ENCODE measurements around the gene BLCAP. TPM values are rescaled to one million over a fixed set of nuclear protein-coding genes. Genes with fewer than 3 reads are reported as not detected.

BLCAP gene
- total and polyA plus RNA-seq, 2 donors (not counting 3 experiments of a cell fraction or from before 2014, with no cell fraction given), result 90.3 to 196 TPM

DNA sequence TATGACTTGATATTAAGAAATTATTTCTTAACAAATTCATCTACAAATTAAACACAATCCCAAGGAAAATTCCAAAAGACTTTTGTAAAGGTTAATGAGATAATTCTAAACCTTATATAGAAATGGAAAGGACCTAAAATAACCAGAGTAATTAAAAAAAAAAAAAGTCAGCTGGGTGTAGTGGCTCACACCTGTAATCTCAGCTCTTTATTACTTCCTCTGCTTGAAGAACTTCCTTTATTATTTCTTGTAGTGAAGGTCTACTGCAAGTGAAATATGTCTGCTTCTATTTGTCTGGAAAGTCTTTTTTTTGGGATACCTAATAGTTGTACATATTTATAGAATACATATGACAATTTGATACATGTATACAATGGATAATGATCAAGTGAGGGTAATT, 20.2 kb upstream of the BLCAP start:
- FAIRE-seq (no peak), DNase-seq (ENCODE audit: low read depth, low spot score) (no peak)
- no TSS peak for BruUV-seq (replicated peaks)
- Histone ChIP-seq H3K4me2 (ENCODE audit: insufficient read depth, low read length) (no peak overlapping the region), H3K4me3 (replicated peaks in 1 of 3; ENCODE audit: insufficient read depth in 1 of 3, low read depth in 1 of 3, low read length in 3 of 3) (no peak overlapping the region), H2AFZ (ENCODE audit: low read depth, low read length) (no peak overlapping the region), H4K20me1 (replicated peaks; ENCODE audit: control insufficient read depth, extremely low read depth, insufficient read depth, low read length) (no peaks in the 10 kb centered on the region), H3K9me1 (replicated peaks; ENCODE audit: control insufficient read depth, extremely low read depth, insufficient read depth, low read length) (no peaks in the 10 kb centered on the region), H3K4me1 (ENCODE audit: control insufficient read depth, extremely low read depth, insufficient read depth, low read length) (no peaks in the 10 kb centered on the region), H3K27ac (ENCODE audit: insufficient read depth, low read depth, low read length) (no peak overlapping the region), H3K79me2 (ENCODE audit: control insufficient read depth, insufficient read depth, low read length) (no peaks in the 10 kb centered on the region), H3K9me3 (replicated peaks; ENCODE audit: control insufficient read depth, insufficient read depth, low read length) (no peaks in the 10 kb centered on the region), H3K27me3 (ENCODE audit: control insufficient read depth in 2 of 2, insufficient read depth in 2 of 2, low read length in 2 of 2) (peaks cover 6 to 12% of the 10 kb centered on the region in 2 experiments), H3K36me3 (ENCODE audit: control insufficient read depth in 2 of 2, extremely low read depth in 1 of 2, insufficient read depth in 2 of 2, low read length in 2 of 2) (no peaks in the 10 kb centered on the region), H3K9ac (replicated peaks; ENCODE audit: extremely low read depth, insufficient read depth, low read length) (no peak overlapping the region)
- no peak for TF ChIP-seq FOS (IDR thresholded peaks at IDR 0.05; ENCODE audit: borderline replicate concordance, insufficient read depth, low read length)
- no peak for TF ChIP-seq JUN (IDR thresholded peaks at IDR 0.05; ENCODE audit: borderline replicate concordance, insufficient read depth, insufficient read length, low read depth)
- TF ChIP-seq, protein P1, sequence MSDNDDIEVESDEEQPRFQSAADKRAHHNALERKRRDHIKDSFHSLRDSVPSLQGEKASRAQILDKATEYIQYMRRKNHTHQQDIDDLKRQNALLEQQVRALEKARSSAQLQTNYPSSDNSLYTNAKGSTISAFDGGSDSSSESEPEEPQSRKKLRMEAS (IDR thresholded peaks at IDR 0.05; ENCODE audit: insufficient read depth, insufficient read length), result no peak
- no peak for TF ChIP-seq POLR2A (IDR thresholded peaks at IDR 0.05; ENCODE audit: low read depth, low read length)
- no peak for TF ChIP-seq POLR2AphosphoS5 (IDR thresholded peaks at IDR 0.05; ENCODE audit: insufficient read depth, low read depth, low read length)
- TF ChIP-seq EZH2 (IDR thresholded peaks at IDR 0.05; ENCODE audit: borderline replicate concordance, low read depth, low read length, severe bottlenecking), result no peak
- intact Hi-C loops (cut with micrococcal nuclease) (no loop called here), dilution Hi-C loops (cut with MboI; ENCODE audit: extremely low pct_ligation_motif_present, low sequenced_read_pairs) (no loop called here)
- CTCF ChIA-PET, result interaction anchor here (2.4 kb wide), 1 partner anchor 16 kb away, joined by 9 read pairs; no protein-coding TSS in a partner anchor
- POLR2A ChIA-PET, result no interaction called here

DNA sequence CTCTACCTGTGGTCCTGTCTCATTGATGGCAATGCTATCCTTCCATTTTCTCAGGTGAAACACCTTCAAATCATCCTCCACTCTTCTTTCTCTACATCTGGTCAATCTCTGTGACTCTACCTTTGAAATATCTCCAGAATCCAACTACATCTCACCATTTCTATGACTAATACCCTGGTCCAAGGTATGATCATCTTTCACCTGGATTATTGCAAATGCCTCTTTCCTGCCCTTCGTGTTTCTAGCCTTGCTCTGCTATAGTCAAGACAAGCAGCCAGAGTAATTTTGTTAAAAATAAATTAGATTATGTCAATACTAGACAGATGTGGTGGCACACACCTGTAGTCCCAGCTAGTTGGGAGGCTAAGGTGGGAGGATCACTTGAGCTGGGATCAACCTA, 17.8 kb upstream of the BLCAP start:
- FAIRE-seq, result no peak
- no peak overlapping the region for H3K4me2 ChIP-seq (ENCODE audit: insufficient read depth, low read length)
- no TSS peak for BruUV-seq (replicated peaks)
- H4K20me1 ChIP-seq (replicated peaks; ENCODE audit: control insufficient read depth, extremely low read depth, insufficient read depth, low read length), result no peaks in the 10 kb centered on the region
- TF ChIP-seq POLR2A (IDR thresholded peaks at IDR 0.05; ENCODE audit: low read depth, low read length) (no peak), JUN (IDR thresholded peaks at IDR 0.05; ENCODE audit: borderline replicate concordance, insufficient read depth, insufficient read length, low read depth) (no peak), MYC (IDR thresholded peaks at IDR 0.05; ENCODE audit: low read depth, low read length) (no peak), FOS (IDR thresholded peaks at IDR 0.05; ENCODE audit: borderline replicate concordance, insufficient read depth, low read length) (no peak), GATA2 (IDR thresholded peaks at IDR 0.05; ENCODE audit: insufficient read depth, insufficient read length, low read depth, low read length) (no peak), EZH2 (IDR thresholded peaks at IDR 0.05; ENCODE audit: borderline replicate concordance, low read depth, low read length, severe bottlenecking) (no peak), POLR2AphosphoS5 (IDR thresholded peaks at IDR 0.05; ENCODE audit: insufficient read depth, low read depth, low read length) (no peak)
- TF ChIP-seq, protein P1 (IDR thresholded peaks at IDR 0.05; ENCODE audit: insufficient read depth, insufficient read length), result no peak
- TF ChIP-seq, protein P2, sequence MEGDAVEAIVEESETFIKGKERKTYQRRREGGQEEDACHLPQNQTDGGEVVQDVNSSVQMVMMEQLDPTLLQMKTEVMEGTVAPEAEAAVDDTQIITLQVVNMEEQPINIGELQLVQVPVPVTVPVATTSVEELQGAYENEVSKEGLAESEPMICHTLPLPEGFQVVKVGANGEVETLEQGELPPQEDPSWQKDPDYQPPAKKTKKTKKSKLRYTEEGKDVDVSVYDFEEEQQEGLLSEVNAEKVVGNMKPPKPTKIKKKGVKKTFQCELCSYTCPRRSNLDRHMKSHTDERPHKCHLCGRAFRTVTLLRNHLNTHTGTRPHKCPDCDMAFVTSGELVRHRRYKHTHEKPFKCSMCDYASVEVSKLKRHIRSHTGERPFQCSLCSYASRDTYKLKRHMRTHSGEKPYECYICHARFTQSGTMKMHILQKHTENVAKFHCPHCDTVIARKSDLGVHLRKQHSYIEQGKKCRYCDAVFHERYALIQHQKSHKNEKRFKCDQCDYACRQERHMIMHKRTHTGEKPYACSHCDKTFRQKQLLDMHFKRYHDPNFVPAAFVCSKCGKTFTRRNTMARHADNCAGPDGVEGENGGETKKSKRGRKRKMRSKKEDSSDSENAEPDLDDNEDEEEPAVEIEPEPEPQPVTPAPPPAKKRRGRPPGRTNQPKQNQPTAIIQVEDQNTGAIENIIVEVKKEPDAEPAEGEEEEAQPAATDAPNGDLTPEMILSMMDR (IDR thresholded peaks at IDR 0.05; ENCODE audit: extremely low read depth in 1 of 2, insufficient read depth in 1 of 2, low read depth in 1 of 2, low read length in 2 of 2), result no peak
- peaks cover 9% of the 10 kb centered on the region for H3K4me1 ChIP-seq (ENCODE audit: control insufficient read depth, extremely low read depth, insufficient read depth, low read length)
- no peaks in the 10 kb centered on the region for H3K9me1 ChIP-seq (replicated peaks; ENCODE audit: control insufficient read depth, extremely low read depth, insufficient read depth, low read length)
- H3K27me3 ChIP-seq (ENCODE audit: control insufficient read depth in 2 of 2, insufficient read depth in 2 of 2, low read length in 2 of 2), result peaks cover 3 to 7% of the 10 kb centered on the region in 2 experiments
- H3K27ac ChIP-seq (ENCODE audit: insufficient read depth, low read depth, low read length), result no peak overlapping the region
- dilution Hi-C loops (cut with MboI; ENCODE audit: extremely low pct_ligation_motif_present, low sequenced_read_pairs) (no loop called here), intact Hi-C loops (cut with micrococcal nuclease) (no loop called here)
- no peak for DNase-seq (ENCODE audit: low read depth, low spot score)
- H3K79me2 ChIP-seq (ENCODE audit: control insufficient read depth, insufficient read depth, low read length), result no peaks in the 10 kb centered on the region
- no peaks in the 10 kb centered on the region for H3K9me3 ChIP-seq (replicated peaks; ENCODE audit: control insufficient read depth, insufficient read depth, low read length)
- ChIA-PET POLR2A (no interaction called here), CTCF (no interaction called here)
- H3K4me3 ChIP-seq (replicated peaks in 1 of 3; ENCODE audit: insufficient read depth in 1 of 3, low read depth in 1 of 3, low read length in 3 of 3), result no peak overlapping the region
- H3K9ac ChIP-seq (replicated peaks; ENCODE audit: extremely low read depth, insufficient read depth, low read length), result no peak overlapping the region
- H3K36me3 ChIP-seq (ENCODE audit: control insufficient read depth in 2 of 2, extremely low read depth in 1 of 2, insufficient read depth in 2 of 2, low read length in 2 of 2), result no peaks in the 10 kb centered on the region
- H2AFZ ChIP-seq (ENCODE audit: low read depth, low read length), result no peak overlapping the region
